Stimulated activated CD8-positive, alpha-beta memory T cell treated with anti-CD3 and anti-CD28 coated beads, Interleukin-7, amount 100 ng/mL, for 1 hour (primary cell): ENCODE measurements around the gene PRKG1.
"Not testable (repeated sequence)": the region's sequence is repeated elsewhere in the genome, so short reads cannot be mapped to it uniquely, and the experiment has no call there.

Source experiments
- DNase-seq, 2 donors: peaks; one replicate each; pipeline ENCODE4 v3.0.0-alpha.2; 2020; ENCODE audit warnings: low read depth in 2 of 2

Gene PRKG1

DNA sequence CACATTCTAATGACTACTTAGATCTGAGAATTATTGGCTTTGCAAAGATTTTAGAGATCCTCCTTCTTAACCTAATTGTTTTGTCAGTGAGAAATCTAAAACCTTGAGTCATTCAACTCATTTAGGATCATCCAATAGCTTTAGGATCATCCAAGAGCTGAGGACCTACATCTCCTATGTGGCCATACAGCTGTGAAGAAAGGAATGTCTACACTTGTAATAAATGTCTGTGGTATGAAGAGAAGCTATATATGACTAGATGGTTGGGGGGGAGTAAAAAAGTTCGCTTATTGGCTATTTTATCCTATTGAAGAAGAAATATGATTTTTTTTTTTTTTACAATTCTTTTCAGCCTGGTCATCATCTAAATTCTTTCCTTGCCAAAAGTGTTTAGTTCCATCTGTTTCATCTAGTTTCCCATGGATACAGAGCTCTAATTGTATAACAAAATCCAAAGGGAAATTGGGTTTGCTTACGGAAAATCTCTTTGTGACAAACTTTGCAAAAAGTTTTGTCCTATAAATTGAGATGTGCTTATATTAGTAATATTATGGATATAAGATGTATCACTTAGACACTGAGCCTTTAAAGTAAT is 196.7 kb downstream of the PRKG1 start:
- no peak for DNase-seq

DNA sequence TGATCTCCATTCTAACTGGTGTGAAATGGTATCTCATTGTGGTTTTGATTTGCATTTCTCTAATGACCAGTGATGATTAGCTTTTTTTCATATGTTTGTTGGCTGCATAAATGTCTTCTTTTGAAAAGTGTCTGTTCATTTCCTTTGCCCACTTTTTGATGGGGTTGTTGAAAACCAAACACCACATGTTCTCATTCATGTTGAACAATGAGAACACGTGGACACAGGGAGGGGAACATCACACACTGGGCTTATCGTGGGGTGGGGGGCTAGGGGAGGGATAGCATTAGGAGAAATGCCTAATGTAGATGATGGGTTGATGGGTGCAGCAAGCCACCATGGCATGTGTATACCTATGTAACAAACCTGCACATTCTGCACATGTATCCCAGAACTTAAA is 197.8 kb downstream of the PRKG1 start:
- not testable (repeated sequence) for DNase-seq

DNA sequence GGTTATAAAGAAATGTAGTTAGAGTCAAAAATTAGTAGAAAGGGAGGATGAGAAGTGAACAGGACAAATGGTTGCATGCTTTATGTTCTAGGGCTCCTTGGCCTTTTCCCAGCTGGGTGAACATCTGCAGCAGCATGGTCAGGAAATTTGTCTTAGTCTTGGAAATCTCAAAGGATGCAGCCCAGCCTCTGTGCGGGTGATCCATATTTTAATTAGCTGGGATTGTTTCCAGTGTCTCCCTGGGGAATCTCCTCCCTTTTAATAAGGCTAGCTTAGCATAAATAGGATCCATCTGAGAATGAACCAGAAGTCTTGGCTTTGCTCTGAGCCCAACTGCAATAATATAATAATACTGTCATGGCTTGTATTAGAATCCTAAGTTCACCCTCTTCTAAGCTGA is 198.3 kb downstream of the PRKG1 start:
- no peak for DNase-seq

DNA sequence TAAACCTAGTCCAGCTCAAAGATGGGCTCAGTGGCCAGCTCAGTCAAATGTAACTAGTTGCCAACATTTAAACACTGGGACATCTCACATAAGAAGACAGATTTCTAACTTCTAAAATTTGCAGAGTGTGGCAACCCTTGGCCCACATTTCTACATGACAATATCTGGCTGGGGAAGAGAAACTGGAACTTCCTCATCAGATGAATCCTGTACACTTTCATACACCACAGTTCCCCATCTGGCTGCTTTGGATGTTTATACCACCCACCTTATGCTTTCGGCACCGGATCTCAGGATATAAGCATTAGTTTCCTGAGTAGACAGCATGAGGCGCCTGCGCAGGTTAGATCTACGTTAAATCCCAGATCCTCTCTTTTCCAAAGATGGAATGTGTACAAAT is 199.3 kb downstream of the PRKG1 start:
- no peak for DNase-seq

DNA sequence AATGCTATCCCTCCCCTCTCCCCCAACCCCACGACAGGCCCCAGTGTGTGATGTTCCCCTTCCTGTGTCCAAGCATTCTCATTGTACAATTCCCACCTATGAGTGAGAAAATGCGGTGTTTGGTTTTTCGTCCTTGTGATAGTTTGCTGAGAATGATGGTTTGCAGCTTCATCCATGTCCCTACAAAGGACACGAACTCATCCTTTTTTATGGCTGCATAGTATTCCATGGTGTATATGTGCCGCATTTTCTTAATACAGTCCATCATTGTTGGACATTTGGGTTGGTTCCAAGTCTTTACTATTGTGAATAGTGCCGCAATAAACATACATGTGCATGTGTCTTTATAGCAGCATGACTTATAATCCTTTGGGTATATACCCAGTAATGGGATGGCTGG is 201.8 kb downstream of the PRKG1 start:
- DNase-seq: not testable (repeated sequence)

DNA sequence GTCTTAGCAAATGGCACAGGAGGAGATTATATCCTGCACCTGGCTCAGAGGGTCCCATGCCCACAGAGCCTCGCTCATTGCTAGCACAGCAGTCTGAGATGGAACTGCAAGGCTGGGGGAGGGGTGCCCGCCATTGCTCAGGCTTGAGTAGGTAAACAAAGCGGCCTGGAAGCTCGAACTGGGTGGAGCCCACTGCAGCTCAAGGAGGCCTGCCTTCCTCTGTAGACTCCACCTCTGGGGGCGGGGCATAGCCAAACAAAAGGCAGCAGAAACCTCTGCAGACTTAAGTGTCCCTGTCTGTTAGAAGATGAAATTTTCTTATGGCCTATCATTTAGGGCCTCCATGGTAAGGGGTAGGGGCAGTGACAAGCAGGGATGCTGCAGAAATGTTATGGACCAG is 207.1 kb downstream of the PRKG1 start:
- not testable (repeated sequence) for DNase-seq

DNA sequence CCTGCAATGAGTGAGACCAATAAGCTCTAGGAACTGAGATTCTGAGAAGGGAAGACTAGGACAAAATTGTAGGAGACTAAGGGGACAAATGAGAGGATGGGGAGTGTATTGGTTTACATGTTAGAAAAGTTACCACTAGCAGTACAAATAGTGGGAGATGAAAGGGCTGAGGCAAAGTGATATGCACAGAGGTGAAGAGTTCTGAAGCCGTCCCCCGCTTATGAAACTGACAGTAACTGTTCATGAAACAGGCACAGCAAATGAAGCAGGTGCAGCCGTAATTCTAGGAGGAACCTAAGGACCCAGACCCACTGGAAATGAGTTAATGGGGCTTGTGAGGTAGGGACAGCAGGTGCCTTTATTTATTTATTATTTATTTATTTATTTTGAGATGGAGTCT is 211.3 kb downstream of the PRKG1 start:
- no peak for DNase-seq

DNA sequence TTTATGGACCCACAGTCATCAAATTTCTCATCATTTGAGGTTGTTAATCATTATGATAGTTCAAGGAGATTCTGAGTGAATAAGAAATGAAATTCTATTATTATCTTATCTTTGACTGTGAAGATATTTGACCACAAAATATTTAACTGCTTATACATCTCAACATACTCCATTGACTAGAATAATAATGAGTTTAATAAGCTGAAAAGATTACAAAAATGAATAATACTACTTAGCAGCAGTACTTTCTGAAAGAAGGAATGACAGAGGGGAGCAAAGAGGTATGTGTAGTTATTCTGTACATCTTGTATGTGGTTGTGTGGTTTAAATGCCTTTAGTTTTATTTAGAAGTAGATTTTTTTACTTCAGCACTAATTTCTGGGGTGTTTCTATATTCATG is 214.2 kb downstream of the PRKG1 start:
- no peak for DNase-seq

DNA sequence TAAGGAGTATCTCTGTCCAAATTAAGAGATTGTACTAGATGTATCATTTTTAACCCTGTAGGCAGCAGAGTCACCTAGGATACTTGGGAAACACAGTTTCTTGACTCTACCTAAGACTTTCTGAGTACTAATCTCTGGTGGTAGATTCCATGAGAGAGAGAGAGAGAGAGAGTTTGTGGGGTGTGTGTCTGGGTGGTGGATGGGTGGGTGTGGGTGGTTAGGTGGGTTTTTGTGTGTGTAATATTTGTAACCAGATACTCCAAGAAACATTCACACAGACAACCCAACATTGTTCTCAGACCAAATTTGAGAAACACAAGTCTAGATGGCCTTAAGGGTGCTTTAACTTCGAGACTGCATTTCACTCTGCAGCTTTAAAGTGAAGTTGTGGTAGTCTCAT is 215.2 kb downstream of the PRKG1 start:
- DNase-seq: no peak

DNA sequence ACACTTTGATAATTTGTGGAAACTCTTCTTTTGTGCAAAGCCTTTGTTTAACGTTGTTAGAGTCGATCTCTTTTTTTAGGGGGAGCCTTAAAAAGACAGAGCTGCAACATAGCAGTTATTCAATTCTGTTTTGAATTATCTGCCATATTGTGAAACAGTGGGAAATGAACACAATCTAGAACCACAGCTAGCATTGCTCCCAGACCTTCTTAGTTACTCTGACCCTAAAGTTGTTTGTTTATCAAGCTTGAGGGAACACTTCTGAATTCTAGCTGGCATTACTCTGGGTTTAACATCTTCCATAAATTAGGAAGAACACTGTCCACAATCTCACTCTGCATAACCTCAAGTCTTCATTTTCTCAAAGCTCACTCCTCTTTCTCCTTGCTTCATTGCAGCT is 217.7 kb downstream of the PRKG1 start:
- DNase-seq: no peak

DNA sequence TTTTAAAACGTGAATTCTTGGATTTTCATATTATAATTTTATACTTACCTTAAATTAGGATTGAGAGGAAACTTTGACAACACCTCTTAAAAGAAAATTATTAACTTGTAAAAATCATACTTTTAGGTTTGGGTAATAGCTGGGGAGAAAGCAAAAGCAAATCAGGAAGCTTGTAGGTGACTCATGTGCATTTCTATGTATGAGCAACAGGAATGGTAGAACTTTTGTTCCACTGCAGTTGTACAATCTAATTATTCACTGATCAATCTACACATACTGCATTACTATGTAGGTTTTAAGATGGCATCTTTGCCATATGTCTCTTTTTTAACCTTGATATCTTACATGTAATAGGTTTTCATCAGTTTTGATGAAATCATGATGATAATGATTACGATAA is 223.2 kb downstream of the PRKG1 start:
- no peak for DNase-seq

DNA sequence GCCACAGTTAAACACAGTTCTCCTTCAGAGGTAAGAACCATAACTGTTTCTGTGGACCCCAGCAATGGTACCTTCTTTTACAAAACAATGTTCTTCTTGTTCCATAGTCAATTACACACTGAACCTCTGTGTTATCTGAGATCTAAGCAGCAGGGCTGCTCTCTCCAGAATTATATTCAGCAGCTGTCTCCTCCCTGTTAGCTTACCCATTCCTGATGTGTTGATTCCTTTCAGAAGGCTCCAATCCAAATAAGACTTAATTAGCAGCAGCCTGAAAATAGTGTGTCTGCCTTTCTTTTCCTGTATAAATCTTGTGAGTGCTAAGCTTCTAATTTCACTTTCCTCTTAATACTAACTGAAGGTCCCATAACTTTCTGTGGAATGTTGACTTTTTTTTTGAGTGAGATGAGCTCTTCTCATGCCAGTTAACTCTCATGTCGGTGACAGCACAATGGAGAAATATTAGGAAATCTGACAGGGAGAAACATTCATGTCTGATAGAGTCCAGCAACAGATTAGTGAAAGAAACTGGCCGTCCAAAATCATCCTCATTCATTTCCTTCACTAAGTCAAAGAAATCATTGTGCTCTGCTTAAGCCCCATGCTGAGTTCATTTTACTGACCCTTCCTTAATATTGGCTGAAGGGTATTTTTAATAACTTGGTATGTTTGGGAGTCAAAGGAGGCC is 226.5 kb downstream of the PRKG1 start:
- no peak for DNase-seq

DNA sequence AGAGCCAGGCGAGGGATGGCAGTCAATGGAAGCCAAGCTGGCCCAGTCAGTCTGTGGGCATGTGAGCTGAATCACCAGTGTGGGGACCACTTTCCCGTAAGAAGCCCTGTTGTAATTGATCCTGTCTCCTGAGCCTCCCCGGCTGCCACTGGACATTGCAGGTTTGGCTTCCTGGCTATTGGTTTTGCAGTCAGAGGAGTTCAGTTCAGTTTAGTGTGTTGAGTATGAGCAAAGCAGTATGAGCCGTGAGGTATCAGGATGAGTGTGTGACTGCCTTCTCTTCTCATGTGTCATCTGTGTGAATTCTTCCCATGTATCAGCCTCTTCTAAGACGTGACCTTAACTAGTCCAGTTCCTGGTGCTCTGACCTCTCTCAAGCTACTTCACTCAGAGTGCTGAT is 227.4 kb downstream of the PRKG1 start:
- no peak for DNase-seq

DNA sequence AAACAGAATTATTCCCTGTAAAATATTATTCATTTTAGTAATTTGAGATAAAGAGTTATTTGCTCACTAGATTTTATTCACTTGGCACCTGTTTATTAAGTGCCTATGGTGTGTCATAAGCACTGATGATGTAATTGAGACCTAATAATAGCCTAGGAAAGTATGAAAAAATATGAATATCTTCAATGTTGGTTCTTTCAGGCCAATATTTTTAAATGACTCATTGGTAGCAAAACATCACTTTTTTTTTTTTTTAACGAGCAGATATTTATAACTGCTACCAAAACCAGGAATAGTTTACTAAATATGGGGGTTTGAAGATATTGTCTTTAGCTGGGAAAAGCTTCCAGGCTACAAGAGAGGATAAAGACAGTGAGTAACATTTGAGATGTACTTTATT is 228.0 kb downstream of the PRKG1 start:
- DNase-seq: no peak

DNA sequence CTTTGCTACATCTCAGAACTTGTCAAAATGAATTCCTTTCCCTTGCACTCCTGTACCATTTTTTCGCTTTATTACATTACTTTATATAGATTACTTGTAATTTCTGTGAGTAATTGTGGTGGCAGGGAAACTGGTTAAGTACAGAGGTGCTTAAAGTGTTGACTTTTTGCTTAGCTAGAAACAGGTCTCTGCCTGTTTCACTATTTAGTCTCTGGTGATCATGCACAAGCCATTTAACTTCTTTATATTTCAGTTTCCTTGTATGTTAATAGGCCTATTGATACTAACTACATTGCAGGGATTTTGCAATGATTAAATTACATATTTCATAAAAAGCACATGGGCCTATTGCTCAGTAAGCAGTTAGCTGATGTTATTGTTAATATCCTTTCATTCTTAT is 233.8 kb downstream of the PRKG1 start:
- no peak for DNase-seq

DNA sequence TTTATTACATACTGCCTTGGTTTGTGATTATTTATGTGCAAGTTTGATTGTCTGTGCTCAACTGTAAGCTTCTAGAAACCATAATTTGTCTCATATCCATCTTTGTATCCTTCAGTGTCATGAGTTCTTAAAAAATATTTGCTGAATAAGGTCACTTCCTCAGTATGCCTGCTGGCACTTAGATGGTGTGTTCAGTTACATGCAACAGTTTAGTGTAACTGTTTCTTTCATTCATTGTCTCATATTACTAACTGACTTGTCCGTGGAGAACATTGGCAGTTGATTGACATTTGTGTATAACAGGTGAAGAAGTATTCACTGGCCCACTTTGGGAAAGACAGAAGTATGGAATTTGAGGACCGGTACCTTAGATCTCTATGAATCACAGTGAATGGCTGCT is 236.9 kb downstream of the PRKG1 start:
- no peak for DNase-seq

DNA sequence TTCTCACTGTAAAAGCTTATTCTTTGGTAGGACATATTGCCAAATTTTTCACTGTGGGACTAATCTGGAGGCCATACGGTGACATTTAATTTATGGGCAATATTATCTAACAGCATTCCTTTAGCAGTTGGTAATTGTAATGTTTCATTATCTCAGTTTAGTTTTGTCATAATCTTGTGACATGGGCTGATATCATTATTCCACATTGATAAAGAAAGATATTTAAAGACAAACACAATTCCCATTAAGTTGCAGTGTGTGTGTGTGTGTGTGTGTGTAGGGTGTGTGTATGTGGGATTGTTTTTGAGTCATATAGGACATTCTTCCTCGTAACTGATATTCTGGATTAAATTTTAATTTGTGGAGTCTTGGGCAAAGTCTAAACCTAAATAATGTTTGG is 238.5 kb downstream of the PRKG1 start:
- DNase-seq: no peak

DNA sequence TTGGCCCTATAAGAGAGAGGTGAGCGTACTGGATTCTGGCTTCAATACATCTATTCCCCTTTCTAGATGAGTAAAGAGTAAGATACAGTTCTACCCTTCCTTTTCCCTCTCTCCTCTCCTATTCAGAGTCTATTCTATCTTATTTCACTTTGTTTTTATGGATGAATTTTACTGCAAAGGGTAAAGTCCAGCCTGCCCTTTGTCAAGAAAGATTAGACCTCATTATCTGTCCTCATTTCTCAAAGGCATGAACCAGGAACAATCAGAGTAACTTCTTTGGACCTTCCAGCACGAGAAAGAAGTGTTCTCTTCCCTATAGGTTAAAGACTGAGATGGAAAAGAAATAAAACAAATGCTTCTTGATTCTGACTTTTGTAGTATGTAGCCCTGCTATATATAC is 239.0 kb downstream of the PRKG1 start:
- DNase-seq: no peak

DNA sequence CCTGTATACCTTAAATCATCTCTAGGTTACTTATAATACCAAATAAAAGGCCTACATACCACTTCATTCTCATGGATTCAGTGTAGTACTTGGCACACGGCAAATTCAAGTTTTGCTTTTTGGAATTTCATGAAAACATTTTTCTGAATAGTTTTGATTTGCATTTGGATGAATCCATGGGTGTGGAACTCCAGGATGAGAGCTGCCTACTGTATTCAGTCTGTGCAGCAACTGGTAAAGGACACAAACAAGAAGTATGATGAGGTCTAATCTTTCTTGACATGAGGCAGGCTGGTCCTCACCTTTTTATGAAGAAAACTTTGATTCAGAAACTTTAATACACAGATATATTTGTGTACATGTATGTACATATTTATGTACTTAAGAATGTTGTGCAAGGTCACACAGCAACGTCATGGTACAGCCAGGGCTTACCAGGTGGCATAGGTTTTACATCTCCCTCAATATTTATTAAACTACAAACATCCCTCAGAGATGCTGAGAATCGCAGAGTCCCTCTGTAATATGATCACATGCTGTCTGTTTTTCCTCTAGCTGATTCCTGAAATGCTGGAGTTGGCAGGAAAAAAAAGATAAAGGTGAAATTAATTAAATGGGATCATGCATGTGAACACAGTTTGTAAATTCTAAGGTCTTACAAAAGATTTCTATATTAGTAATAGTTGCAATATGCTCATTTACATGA is 239.6 kb downstream of the PRKG1 start:
- DNase-seq: no peak

DNA sequence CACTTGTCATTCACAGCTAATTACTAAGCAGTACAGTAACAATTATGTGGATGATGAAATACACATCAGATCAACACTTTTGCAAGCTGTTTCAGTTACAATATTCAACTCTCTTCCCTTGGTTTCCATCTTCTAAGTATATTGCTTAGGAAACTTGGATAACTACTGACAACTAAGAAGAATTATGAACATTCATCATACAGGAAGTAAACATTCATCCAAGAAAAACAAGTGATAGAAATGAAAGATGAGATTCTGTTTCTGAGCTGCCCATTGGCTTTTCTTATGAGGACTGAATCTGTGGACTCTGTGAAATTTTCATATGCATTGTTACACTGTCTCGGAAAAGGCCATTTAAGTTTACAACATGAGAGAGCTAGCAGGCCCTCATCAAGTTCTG is 240.2 kb downstream of the PRKG1 start:
- DNase-seq: no peak

DNA sequence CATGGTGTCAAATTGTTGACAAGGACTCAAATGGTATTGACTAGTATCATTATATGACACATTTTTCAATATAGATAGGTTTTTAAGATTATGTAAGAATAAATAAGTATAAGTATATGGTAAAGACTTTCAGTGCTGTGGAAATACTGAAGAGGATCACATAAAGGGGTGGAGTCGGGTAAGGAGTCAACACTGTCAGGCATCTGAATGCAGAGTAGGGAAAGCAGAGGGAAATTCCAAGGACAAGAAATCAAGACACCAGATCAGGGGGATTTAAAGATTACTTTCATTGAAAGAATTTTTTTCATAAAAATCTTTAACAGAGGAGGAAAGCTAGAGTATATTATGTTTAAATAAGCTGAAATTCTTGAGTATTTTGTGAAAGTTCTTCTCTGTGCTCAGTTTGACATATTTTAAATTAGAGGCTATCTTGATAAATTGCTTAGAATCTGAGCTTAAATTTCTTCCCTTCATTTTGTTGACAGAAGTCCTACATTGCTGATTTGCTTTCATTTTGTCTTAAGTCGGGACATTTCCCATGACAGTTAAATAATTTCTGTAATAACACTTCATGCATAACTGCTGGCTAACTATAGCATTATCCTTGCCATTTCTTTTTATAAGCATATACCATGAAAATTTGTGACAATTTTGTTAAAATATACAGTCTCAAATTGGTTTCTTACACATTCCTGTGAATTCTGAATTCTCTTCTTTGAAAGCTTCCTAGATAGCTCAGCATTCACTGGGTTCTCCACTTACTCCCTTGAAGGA is 244.3 kb downstream of the PRKG1 start:
- no peak for DNase-seq

DNA sequence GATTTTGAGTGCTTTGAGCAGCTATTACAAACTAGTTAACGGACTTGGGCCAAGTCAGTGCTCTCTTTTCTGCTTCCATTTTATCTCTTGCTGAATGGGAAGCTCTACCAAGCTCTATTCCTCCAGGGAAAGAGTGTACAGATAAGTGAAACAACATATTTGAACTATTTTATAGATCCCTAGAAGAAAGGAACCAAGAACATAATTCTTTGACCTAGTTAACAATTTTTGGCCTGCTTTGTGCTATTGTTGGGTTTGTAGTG is 244.8 kb downstream of the PRKG1 start:
- DNase-seq: no peak

DNA sequence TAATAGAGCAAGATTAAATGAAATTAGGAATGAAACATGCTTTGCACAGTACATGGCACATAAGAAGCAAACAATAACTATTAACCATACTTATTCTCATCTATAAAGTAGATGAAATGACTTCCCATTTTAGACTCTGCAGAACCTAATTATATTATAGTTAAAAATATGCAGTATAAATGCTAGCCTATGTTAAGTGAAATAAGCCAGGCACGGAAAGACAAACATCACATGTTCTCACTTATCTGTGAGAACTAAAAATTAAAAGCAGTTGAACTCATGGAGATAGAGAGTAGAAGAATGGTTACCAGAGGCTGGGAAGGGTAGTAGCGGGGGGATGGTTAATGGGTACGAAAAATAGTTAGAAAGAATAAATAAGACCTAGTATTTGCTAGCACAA is 247.0 kb downstream of the PRKG1 start:
- no peak for DNase-seq
